GM12801 (cell line): ENCODE data around the gene CRHR1.

Experiments
- CTCF ChIP-seq: IDR thresholded peaks from one replicate; pipeline ENCODE4 v1.5.1; 2011; ENCODE audit warnings: control low read depth; ENCODE audit not compliant: insufficient read length; ENCODE audit errors: extremely low read depth

The CRHR1 gene

GRCh38 chr17:45843722-45844121 is 59.6 kb downstream of the CRHR1 start:
- no peak for TF ChIP-seq CTCF

- TF ChIP-seq CTCF = no peak
These were observed 60.7 kb downstream of the CRHR1 start, which contains the start of gene SPPL2C for GRCh38 chr17:45844695-45845375. SPPL2C (plus strand) TSS chr17:45844881; CDS start chr17:45844907, 26 bp downstream.

- no peak for TF ChIP-seq CTCF
These were observed 61.5 kb downstream of the CRHR1 start for GRCh38 chr17:45845376-45846185.

- TF ChIP-seq CTCF = no peak
These were observed 62.1 kb downstream of the CRHR1 start for GRCh38 chr17:45846223-45846622.

GRCh38 chr17:45846646-45847045 is 62.5 kb downstream of the CRHR1 start:
- no peak for TF ChIP-seq CTCF

- no peak for TF ChIP-seq CTCF
These were observed 63.0 kb downstream of the CRHR1 start for GRCh38 chr17:45847101-45847500.

GRCh38 chr17:45847747-45848146 is 63.6 kb downstream of the CRHR1 start:
- no peak for TF ChIP-seq CTCF
